Hematopoietic multipotent progenitor cell treated with erythropoietin and hydrocortisone succinate and interleukin-3 and kit ligand, for 17 days (in vitro differentiated cells): ENCODE data around the gene MYMK.

Source experiments
- DNase-seq: peaks from one replicate; pipeline ENCODE4 v3.0.0-alpha.2; 2015; ENCODE audit warnings: low spot score

The MYMK gene

DNA sequence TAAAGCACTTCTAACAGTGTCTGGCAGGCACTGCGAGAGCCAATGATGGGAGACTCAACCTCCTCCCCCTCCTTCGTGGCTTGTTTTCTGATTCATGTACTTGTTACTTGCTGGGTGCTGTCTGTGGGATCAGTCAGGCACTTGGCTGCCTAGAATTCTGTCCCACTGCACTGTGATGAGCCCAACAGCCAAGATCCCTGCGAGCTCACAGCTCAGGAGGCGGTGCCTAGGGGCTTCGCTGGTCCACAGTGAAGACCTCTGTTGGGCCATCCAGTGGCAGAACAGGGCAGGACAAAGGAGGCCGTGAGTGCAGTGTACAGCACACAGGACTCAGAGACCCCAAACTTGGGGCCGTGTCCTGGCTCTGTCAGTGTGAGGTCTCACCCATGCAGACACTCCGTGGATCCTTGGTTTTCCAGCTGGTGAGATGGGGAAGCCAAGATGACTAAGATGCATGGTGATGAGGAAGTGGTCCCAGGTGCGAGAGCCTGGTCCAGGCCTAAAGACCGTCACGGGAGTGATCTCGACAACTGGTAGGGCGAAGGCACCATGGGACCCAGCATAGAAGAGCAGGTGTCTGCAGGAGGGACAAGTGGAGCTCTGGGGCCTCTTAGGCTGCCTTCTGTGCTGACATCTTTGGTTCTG, 19.5 kb downstream of the MYMK start:
- no peak for DNase-seq

DNA sequence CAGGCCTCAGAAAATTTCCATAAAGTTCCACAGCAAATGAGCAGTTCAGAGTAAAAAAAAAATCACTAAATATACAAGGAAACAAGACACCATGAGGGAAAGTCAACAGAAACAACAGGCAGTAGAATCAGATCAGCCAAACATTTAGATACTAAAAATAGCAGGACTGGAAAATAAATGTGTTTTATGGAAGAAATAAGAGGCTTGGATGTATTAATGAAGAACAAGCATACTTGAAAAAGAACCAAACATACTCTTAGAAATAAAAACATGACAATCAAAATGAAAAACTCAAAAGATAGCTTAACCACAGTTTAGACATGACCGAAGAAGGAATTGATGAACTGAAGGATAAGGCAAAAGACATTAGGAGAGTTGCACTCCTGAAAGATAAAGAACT, 22.6 kb downstream of the MYMK start:
- no peak for DNase-seq

DNA sequence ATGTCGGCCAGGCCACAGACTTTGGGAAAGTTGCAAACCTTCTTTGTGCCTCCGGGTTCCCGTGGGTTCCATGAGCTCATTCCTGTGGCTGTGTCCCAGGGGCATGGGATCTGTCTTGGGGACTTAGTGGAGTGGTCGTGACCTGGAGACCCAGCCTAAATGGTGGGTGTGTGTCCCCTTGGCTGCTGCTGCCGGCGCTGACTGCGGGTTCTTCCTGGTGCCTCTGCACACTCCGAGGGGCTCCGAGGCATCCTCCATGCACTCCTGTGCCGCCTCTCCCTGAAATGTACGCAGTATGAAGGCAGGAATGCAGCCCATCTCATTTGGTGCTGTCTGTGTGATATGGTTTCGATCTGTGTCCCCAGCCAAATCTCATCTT, 24.9 kb downstream of the MYMK start:
- DNase-seq, result no peak

DNA sequence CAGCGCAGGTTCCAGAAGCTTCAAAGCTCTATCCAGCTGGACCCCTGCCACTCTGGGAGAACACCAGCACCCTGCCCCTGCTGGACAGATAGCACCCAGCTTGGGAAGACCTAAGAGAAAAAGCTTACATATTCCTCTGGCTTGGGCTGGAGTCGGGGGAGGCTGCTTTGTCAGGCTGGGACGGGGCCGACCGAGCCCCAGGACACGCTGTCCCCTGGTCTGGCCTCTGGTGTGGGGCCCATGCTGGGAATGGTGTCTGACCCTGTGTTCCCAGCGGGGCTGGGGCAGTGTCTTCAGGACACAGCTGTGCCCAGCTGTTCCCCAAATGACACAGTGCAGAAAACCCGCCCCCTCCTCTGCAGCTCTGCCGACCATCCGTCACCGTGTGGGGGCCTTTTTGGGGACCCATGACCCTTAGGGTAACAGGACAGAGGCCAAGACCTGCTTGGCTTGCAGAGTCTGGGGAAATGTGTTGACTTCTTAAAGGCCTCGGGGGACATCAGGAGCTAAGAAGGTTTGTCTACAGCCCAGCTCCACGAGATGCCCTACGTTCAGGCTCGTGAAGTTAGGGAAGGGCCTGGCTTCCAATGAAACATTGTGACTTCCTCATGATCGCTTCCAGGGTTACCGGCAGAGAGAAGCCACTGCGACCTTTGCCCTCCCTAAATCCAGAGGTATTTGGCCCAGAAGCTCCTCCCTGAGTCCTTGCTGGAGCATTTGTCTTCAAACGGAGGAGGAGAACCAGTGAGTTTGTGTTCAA, 25.4 kb downstream of the MYMK start:
- DNase-seq, result no peak

DNA sequence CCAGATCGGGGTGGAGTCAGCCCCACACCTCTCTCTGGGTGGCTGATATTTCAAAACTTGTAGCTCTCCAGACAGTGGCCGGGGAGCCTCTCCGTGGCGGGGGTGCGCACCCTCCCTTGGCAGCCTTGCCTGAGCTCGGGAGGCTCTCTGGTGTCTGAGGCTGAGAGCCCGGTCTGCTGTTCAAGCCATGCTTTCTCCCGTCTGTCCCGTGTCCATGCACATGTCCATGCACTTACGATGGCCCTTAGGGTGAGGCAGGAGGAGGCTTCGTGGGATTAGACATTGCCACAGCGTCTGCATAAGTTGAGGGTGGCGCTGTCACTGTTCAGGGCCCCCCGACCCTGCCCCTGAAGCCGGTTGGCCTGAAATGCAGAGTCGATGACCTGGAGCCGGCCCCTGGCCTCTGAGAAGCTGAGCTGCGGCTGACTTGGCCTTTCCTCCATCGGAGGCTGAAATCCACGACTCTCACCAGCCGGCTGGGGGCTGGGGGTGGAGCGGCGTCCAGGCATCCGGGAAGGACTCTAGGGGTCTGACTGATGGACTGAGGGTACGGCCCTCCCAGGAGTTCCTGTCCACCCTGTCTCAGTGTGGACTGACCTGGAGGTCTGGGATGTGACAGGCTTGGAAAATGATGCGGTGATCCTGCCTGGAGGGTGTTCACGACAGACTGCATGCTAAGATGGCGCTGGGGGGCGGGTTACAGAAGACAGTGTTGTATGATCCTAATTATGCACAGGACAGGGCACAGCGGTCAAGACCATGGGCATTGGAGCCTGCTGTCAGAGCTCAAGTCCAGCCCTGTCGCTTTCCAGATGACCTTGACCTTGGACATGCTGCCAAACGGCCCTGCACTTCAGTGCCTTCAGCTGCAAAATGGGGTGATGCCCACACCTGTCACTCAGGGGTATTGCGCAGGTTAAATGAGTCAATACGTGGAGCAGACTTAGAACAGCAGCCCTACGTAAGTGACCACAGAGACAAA, 27.6 kb downstream of the MYMK start:
- no peak for DNase-seq

DNA sequence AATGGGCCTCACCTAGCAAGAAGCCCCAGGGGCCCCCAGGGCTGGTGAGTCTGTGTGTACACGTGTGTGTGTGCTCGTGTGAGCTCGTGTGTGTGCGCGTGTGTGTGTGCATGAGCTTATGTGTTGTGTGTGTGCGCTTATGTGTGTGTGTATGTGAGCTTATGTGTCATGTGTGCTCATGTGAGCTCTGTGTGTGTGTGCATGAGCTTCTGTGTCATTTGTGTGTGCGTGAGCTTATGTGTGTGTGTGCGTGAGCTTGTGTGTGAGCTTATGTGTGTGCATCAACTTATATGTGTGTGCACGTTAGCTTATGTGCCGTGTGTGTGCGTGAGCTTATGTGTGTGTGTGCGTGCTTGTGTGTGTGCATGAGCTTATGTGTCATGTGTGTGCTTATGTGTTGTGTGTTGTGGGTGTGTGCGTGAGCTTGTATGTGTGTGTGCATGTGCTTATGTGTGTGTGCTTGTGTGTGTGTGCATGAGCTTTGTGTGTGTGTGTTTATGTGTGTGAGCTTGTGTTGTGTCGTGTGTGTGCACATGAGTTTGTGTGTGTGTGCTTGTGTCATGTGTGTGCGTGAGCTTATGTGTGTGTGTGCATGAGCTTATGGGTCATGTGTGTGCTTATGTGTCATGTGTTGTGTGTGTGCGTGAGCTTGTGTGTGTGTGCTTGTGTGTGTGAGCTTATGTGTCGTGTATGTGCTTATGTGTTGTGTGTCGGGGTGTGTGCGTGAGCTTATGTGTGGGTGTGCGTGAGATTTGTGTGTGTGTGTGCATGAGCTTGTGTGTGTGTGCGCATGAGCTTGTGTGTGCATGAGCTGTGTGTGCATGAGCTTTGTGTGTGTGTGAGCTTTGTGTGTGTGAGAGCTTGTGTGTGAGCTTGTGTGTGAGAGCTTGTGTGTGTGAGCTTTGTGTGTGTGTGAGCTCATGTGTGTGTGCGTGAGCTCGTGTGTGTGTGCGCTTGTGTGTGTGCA, 29.1 kb downstream of the MYMK start:
- DNase-seq, result no peak

DNA sequence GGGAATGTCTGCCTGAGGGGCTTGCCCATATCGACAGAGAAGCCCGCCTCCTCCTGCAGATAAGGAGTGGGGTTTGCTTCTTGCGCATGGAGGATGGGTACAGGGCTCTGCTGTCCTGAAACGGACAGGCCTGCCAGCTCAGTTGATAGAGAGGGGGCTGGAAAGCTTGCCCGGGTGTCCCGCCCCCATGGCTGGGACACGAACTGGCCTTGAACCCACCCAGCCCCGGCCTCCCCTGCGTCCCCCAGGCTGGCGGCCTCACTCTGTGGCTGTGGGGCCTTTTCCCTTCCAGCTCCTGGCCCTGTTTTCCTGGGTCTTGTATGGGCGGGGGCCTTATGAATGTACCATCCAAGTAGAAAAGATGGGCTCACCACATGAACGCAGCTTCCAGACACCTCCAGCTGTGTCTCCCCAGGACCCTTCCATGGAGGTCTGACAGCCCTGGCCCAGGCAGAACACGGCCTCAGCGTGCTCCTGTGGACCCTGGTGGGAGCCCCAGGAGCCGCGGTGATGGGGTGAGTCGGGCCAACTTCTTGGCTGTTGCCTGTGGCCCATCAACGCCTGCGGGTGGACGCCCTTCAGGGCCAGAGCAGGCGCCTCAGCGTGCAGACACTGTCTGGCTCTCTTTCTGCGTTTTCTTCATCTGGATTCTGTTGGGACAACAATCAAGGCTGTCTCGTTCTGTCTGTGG, 30.0 kb downstream of the MYMK start:
- DNase-seq, result no peak

DNA sequence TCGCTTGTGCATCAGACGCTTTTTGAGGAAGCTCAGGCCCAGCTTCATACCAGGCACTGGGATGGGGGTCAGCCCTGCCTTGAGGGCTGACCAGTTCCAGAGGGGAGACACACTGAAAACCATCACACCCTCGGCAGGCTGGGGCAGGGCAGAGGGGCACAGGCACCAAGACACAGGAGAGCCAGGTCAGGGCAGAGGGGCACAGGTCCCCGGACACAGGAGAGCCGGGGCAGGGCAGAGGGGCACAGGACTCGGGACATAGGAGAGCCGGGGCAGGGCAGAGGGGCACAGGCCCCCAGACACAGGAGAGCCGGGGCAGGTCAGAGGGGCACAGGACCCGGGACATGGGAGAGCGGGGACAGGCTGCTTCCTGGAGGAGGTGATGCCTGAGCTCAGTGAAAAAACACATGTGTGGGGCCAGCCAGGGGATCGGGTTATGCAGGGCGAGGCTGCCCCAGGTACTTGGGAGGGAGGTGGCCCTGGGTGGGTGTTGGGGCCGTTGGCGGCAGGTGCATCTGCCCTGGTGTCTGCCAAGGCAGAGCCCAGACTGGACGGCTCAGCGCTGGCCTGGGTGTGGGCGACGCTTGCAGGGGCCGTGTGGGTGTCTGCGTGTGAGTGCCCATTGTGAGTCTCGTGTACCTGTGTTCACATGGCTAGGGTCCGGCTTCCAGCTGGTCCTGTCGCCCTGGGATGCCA, 30.8 kb downstream of the MYMK start:
- no peak for DNase-seq

DNA sequence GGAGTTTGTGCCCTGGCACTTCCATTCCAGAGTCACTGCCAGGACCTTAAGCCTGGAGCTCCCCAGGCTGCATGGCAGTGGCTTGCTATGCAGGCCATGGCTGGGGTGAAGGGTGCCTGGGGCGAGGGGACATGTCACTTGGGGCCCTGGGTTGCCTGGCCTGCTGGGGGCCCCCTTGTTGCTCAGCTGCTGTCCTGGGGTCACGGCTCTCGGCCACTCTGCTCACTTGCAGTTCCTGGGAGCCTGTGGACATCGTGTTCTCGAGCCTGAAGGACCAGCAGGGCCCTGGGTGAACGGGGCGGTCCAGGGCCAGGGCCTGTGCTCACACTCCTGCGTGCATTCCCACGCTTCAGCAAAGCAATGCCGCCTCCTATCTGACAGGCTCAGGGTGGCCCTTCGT, 31.3 kb downstream of the MYMK start:
- DNase-seq, result no peak

DNA sequence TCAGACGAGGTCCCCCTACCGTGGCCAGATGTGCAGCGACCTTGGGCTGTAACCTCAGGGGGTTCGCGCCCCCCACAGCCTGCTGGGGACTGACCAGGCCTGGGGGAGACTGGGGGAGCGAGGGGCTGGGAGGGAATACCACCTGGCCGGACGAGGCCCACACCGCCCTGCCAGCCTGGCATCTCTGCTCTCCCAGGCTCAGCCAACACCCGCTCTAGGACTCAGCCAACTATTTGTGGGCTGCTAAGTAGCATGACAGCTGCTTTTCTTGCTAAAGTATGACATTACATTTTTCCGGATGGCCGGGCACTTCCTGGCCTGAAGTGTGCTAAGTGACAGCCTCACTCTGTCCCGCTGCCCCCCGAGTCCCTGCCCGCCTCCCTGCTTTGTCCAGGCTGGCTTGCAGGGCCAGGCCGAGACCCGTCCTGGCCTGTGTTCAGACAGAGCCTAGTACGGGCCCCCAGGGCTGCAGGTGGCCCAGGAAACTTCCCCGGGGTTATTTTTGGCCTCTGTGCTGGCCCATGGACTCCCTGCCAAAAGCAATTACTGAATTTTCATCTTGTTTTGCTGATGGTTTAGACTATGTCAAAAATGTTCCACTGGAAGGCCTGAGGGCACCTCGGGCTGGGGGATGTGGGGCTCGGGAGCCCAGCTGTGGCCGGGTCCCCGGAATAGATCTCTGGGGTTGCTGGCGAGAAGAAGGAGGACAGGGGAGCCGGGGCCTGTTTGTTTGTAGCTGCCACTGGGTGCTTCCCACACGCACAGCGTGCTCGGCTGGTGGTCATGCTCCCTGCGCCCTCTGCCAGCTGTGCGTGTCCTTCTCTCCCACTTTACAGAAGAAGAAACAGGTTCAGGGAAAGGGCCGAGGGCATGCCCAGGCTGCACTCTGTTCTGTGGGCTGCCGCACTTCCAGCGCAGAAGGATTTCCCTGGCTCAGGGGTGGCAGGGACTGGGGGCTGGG, 32.4 kb downstream of the MYMK start:
- DNase-seq, result no peak

DNA sequence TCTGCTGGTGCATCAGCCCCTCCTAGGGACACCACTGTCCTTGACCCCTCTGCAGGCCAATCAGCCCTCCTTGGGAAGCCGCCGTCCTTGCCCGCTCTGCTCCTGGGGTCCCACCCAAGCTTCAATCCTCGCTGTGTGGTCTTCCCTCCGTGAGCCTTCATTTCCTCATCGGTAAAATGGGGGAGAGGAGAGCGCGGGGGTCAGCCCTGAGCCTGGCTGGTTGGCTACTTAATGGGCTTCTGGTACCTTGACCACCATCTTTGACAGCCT, 33.2 kb downstream of the MYMK start:
- no peak for DNase-seq

DNA sequence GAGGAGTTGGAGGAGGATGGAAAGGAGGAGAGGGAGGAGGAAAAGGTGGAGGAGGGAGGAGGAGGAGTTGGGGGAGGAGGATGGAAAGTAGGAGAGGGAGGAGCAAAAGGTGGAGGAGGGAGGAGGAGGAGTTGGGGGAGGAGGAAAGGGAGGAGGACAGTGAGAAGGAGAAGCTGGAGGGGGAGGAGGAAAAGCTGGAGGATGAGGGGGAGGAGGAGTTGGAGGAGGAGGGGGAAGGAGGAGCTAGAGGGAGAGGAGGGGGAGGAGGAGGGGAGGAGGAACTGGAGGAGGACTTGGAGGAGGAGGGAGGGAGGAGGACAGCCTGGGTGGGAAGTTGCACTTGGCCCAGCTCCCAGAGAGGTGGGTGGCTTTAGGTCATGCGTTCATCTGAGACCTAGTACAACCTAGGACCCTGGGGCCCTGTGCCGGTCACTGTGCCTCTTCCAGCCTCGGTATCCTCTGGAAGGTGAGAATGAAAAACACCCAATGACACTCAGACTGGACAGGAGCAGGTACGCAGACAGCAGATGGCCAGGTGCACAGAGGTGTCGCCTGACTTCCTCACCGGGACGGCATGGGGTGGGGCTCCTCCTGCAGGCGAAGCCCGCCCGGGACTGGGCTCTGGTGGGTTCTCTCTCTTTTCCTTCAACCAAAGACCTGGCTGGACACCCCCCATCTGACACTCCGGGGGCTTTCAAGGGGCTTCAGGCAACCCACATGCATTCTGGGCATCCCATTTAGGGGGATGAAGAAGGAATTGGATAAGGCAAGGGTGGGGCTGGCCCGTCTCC, 33.7 kb downstream of the MYMK start:
- DNase-seq, result no peak

DNA sequence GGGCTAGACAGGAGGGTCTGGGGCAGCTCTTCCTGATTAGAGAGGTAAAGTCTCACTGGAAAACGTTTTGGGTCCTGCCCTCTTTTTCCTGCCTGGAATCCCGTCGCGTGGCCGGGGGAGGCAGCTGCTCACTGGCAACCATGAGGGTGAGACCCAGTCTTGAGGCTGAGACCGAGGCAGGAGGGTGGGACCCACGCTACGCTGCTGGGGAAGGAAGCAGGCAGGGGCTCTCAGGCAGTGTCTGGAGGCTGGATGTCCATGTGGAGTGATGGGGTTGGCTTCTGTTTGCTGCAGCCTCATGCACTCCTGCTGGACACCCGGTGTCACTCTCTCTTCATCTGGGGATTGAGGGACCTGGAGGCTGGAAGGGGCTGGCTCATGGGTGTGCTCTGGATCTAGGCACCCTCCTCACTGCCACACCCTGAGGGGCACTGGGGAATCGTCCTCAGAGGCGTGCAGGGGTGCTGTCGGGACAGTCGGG, 34.5 kb downstream of the MYMK start:
- DNase-seq, result no peak

DNA sequence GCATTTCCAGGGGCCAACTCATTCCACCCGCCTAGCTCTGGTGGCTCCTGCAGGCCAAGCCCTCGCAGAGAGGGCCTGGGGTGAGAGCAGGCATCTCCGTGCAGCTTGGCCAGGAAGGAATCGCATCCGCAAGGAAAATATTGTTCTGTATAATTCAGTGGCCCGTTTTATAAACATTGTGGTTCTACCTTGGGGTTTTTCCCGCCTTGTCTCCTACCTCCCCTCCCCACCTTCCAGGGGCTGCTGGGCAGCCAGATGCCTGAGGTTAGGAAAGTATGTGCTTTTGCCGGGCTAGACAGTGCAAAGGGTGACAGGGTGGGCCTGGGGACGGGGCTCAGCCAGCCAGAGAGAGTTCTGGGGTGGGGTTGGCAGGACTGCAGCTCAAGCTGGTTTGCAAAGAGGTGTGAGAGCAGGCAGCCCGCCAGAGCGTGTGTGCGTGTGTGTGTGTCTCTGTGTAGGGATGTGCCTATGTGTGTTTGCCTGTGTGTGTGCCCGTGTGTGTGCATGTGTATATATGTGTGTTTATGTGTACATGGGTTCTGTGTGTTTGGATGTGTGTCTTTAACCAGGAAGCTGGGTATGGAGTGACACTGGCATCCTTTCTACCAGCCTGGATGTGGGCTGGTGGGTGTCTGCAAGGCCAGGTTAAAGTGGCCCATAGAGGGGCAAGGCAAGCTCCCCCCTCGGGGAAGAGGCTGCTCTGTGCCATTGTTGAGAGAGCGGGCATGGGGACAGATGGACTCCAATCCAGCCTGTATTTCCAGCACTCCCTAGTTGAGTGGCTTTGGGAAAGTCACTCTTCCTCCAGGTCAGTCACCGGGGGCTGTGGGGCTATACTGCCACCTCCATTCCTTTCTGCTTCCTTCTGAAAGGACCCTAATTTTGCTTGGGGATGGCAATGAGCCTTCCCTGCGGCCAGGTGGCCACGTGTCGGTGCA, 35.2 kb downstream of the MYMK start:
- no peak for DNase-seq

DNA sequence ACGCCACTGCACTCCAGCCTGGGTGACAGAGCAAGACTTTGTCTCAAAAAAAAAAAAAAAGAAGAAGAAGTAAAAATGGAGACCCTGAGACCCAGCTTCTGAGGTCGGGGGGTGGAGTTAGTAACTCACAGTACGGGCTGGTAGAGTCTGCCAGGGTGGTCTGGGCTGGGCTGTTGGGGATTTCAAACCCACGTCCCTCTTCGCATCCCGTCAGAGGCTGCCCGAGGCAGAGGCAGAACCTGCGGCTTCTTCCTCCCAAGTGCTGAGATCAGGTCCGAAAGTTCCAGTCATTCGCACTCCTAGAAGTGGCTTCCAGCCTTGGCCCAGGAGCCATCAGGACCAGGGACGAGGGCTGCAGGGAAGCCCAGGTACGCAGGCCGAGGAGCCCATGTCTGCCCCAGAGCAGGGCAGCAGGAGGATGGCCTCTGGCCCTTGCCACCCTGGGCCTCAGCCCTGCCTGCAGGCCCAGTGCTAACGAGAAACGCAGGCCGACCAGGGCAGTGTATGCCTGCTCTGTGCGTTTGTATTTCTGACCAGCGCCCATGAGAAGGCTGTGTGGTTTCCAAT, 36.0 kb downstream of the MYMK start:
- no peak for DNase-seq

DNA sequence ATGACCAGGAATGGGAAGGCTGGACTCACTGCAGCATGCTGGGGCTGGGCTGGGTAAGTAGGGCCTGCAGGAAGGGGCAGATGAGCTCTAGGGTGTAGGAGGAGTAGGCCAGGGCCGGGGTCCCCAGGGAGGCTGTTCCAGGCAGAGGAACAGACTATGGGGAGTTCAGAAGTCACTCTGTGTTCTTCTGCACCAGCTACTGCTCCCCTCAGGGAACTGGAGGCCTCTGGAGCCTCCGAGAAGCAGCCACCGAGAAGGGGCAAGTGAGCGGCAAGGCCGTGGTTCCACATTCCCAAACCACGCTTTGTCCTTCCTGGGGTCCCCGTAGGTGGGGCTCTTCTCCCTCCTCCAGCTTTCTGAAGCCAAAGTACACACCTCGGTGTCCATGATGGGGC, 37.4 kb downstream of the MYMK start:
- DNase-seq, result no peak
